SK-N-MC (cell line): ENCODE data around the gene CD163L1.

ENCODE experiments used
- DNase-seq: peaks from one replicate; pipeline ENCODE4 v3.0.0-alpha.2; 2011; ENCODE audit warnings: low read depth, low spot score
- H3K27ac ChIP-seq: fragments of 200-600 bp; sonication (generic); 2 replicates; pipeline ENCODE4 v1.5.1; 2016; ENCODE audit warnings: mixed run types
- H3K36me3 ChIP-seq: fragments of 200-600 bp; sonication (generic); 2 replicates; pipeline ENCODE4 v1.6.1; 2017; ENCODE audit warnings: antibody characterized with exemption, low read length, mixed read lengths; ENCODE audit not compliant: insufficient read depth
- H3K4me3 ChIP-seq: fragments of 200-600 bp; sonication (generic); 2 replicates; pipeline ENCODE4 v1.5.1; 2016
- H3K9ac ChIP-seq: fragments of 200-600 bp; sonication (generic); 2 replicates; pipeline ENCODE4 v1.8.0; 2017; ENCODE audit warnings: mixed run types, mixed read lengths; ENCODE audit not compliant: insufficient read length
- H3K9me3 ChIP-seq: fragments of 200-600 bp; sonication (generic); 2 replicates; pipeline ENCODE4 v1.6.1; 2017; ENCODE audit warnings: low read depth, mild to moderate bottlenecking, antibody characterized with exemption, low read length, moderate library complexity, mixed read lengths
- EZH2 ChIP-seq: fragments of 200-600 bp; sonication (generic); IDR thresholded peaks from one replicate; pipeline ENCODE4 v1.6.1; 2017; ENCODE audit warnings: antibody characterized with exemption
- FOXP2 ChIP-seq: optimal IDR thresholded peaks from 2 replicates; pipeline ENCODE3; 2011; ENCODE audit warnings: mild to moderate bottlenecking, moderate library complexity; ENCODE audit not compliant: insufficient read depth; ENCODE audit errors: extremely low read length, control extremely low read depth
- POLR2AphosphoS5 ChIP-seq: IDR thresholded peaks from 2 replicates; pipeline ENCODE4 v1.6.1; 2012; ENCODE audit warnings: mild to moderate bottlenecking, low read depth, low read length, borderline replicate concordance

The CD163L1 gene

DNA sequence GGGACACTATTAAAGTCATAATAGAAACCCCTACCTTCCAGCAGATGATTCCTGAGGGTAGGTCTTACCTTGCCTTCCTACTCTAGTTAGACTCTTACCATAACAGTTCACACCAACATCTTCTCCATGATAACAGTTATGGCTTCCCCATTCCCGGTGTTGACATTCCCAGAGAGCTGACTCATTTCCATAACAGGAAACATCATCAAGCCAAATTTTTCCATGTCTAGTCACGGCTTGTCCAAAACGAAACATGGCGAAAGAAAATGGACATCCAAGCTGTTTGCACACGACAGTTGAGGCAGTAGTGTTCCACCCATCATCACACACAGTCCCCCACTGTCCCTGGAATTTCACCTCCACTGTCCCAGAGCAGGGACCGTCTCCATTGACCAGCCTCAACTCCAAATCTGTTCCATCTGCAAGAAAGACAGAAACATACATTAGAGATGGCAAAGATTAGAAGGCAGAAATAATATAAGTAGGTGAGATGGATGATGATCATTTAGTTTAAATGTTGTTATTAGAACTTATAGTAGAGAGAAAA is 10.6 kb downstream of the CD163L1 start:
- Histone ChIP-seq H3K27ac (no peak overlapping the region), H3K9me3 (no peaks in the 10 kb centered on the region), H3K4me3 (no peak overlapping the region), H3K36me3 (no peaks in the 10 kb centered on the region), H3K9ac (no peak overlapping the region)
- DNase-seq = no peak
- TF ChIP-seq EZH2 (no peak), FOXP2 (no peak), POLR2AphosphoS5 (no peak)

DNA sequence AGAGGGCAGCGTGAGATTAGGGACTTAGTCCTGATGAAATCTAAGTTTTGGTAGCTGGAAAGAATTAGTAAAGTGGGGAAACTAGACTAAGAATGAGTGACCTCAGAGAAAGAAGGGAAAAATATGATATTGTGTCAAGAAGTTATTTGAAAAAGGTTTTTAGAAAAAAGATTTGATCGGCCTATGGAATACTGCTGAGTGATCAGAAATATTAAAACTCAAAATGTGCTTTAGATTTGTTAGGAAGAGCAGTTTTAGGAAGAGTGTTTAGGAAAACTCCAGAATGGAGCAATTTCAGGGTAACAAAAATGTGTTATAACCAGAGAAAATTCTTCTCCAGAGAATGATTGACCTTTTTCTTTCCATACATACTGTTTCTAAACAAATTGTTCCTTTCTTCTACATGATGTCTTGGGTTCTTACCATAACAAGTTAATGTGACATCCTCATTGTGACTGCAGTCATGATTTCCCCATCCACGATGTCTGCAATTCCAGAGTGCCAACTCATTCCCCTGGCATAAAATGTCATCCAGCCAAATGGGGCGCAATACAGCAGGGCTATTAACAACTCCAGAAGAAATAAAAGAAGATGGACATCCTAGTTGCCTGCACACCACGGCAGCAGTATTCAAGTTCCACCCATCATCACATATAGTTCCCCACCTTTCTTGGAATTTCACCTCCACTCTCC is 11.8 kb downstream of the CD163L1 start:
- H3K9ac ChIP-seq = no peak overlapping the region

DNA sequence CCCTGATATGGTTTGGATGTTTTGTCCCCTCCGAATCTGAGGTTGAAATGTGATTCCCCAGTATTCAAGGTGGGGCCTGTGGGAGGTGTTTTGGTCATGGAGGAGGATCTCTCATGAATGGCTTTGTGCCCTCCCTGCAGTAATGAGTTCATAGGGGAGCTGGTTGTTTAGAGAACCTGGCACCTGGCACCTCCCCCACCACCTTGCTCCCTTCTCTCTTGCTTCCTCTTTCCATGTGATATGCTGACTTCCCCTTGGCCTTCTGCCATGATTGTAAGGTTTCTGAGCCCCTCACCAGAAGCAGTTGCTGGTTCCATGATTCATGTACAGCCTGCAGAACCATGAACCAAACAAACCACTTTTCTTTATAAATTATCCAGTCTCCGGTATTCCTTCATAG is 32.6 kb downstream of the CD163L1 start:
- Histone ChIP-seq H3K4me3 (no peak overlapping the region), H3K27ac (no peak overlapping the region), H3K9me3 (no peaks in the 10 kb centered on the region), H3K36me3 (no peaks in the 10 kb centered on the region), H3K9ac (no peak overlapping the region)
- TF ChIP-seq POLR2AphosphoS5 = no peak
- TF ChIP-seq FOXP2 = no peak
- TF ChIP-seq EZH2 = no peak
- DNase-seq = no peak

More for the DNA sequence above, 11.8 kb downstream of the CD163L1 start:
- H3K36me3 ChIP-seq = no peaks in the 10 kb centered on the region
- no peak for DNase-seq
- H3K9me3 ChIP-seq = no peaks in the 10 kb centered on the region
- TF ChIP-seq FOXP2 (no peak), POLR2AphosphoS5 (no peak), EZH2 (no peak)
- H3K27ac ChIP-seq = no peak overlapping the region
- no peak overlapping the region for H3K4me3 ChIP-seq

DNA sequence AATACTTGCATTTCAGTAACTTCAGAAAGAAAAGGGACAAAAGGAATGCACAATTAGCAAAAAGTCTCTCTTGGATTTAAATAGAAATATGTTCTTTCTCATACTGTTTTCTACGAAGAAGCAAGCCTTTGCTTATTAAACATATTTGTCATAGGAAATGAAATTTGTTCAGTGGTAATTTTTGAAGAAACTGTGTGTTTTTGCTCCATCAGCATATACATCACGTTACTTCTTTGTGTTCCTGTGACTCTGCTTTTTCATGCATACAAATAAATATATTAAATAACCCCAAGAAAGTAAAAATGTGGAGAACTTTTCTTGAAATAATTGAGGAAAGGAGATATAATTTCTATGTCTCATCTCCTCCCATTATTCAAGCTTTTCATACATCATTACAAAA is 39.7 kb downstream of the CD163L1 start:
- TF ChIP-seq EZH2 = no peak
- no peak for TF ChIP-seq POLR2AphosphoS5
- no peak for TF ChIP-seq FOXP2
- Histone ChIP-seq H3K27ac (no peak overlapping the region), H3K4me3 (no peak overlapping the region), H3K9me3 (no peaks in the 10 kb centered on the region), H3K36me3 (no peaks in the 10 kb centered on the region), H3K9ac (no peak overlapping the region)
- DNase-seq = no peak

DNA sequence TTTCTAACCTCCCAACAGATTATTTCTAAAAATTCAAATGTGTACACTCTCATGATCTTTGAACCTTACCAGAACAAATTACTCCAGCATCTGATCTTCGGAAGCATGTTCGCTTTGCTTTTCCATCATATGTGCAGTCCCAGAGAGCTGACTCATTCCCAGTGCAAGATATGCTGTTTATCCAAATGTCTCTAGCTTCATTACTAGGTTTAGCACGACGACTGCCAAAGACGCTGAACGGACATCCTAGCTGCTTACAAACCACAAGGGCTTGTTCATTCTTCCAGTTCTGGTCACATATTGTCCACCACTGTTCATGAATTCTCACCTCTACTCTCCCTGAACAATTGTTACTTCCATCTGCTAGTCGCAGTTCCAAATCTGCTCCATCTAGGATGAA is 40.5 kb downstream of the CD163L1 start:
- Histone ChIP-seq H3K9ac (no peak overlapping the region), H3K36me3 (no peaks in the 10 kb centered on the region), H3K27ac (no peak overlapping the region), H3K4me3 (no peak overlapping the region), H3K9me3 (no peaks in the 10 kb centered on the region)
- TF ChIP-seq EZH2 (no peak), POLR2AphosphoS5 (no peak), FOXP2 (no peak)
- DNase-seq = no peak

DNA sequence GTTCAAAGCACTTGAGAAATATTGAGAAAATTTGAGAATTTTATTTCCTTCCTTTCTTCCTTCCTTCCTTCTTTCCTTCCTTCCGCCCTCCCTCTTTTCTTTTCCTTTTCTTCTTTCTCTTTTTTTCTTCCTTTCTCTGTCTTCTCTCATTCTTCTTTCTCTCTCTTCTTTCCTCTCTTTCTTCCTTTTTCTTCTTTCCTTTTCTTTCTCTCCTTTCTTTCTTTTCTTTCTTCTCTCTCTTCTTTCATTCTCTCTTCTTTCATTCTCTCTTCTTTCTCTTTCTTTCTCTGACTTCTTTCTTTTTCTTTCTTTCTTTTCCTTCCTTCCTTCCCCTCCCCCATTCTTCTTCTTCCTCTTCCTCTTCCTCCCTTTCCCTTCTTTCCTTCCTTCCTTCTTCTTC is 44.9 kb downstream of the CD163L1 start:
- TF ChIP-seq POLR2AphosphoS5 (no peak), FOXP2 (no peak), EZH2 (no peak)
- Histone ChIP-seq H3K36me3 (no peaks in the 10 kb centered on the region), H3K9ac (no peak overlapping the region), H3K4me3 (no peak overlapping the region), H3K27ac (no peak overlapping the region), H3K9me3 (no peaks in the 10 kb centered on the region)
- no peak for DNase-seq

DNA sequence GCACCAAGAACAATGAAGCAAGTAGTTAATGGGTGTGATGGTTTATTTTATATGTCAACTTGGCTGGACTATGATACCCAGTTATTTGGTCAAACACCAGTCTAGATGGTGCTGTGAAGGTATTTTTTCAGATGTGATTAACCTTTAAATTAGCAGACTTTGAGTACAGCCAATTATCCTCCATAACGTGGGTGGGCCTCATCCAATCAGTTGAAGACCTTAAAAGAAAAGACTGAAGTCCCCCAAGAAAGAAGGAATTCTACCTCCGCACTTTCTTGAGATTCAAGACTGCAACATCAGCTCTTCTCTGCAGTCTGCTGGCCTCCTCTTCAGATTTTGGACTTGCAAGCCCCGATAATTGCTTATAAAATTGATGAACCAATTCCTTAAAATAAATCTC is 47.5 kb downstream of the CD163L1 start:
- no peaks in the 10 kb centered on the region for H3K9me3 ChIP-seq
- no peak overlapping the region for H3K27ac ChIP-seq
- no peak overlapping the region for H3K4me3 ChIP-seq
- no peak for TF ChIP-seq FOXP2
- no peak for TF ChIP-seq POLR2AphosphoS5
- TF ChIP-seq EZH2 = no peak
- no peak overlapping the region for H3K9ac ChIP-seq
- DNase-seq = no peak
- H3K36me3 ChIP-seq = no peaks in the 10 kb centered on the region

DNA sequence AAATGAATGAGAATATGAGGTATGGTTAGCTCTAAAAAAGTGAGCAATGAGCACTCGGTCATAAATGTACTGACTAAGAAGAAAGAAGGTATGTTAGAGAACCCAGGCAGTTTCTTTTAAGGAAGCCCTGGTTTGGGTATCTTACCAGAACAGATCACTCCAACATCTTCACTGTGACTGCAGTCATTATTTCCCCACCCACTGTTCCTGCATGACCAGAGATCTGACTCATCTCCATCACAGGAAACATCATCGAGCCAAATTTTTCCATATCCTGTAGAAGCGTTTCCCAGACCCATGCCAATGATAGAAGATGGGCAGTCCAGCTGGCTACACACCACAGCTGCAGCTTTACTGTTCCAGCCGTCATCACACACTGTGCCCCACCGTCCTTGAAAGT is 48.0 kb downstream of the CD163L1 start:
- DNase-seq = no peak
- Histone ChIP-seq H3K9me3 (no peaks in the 10 kb centered on the region), H3K36me3 (no peaks in the 10 kb centered on the region), H3K9ac (no peak overlapping the region), H3K4me3 (no peak overlapping the region), H3K27ac (no peak overlapping the region)
- no peak for TF ChIP-seq FOXP2

DNA sequence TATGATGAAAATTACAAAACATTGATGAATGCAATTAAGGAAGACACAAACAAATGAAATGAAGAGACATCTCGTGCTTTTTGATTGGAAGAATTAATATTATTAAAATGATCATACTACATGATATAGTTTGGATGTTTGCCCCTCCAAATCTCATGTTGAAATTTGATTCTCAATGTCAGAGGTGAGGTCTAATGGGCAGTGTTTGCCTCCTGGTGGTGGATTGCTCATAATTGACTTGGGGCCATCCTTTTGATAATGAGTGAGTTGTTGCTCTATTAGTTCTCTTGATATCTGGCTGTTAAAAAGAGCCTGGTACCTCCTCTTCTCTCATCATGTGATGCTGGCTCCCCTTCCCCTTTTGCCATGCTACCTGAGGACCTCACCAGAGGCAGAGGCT is 56.7 kb downstream of the CD163L1 start:
- TF ChIP-seq FOXP2 = no peak
- no peak for TF ChIP-seq EZH2
- TF ChIP-seq POLR2AphosphoS5 = no peak
- no peaks in the 10 kb centered on the region for H3K36me3 ChIP-seq
- DNase-seq = no peak

More for the DNA sequence above, 56.7 kb downstream of the CD163L1 start:
- Histone ChIP-seq H3K9ac (no peak overlapping the region), H3K27ac (no peak overlapping the region), H3K9me3 (no peaks in the 10 kb centered on the region), H3K4me3 (no peak overlapping the region)
